GM12892 (cell line): ENCODE measurements around the gene YBX1. TPM values are rescaled to one million over a fixed set of nuclear protein-coding genes. Genes with fewer than 3 reads are reported as not detected.

Experiments used
- DNase-seq: peaks from one replicate; pipeline ENCODE4 v3.0.0; 2011; ENCODE audit not compliant: insufficient read length
- FAIRE-seq: peaks from 2 replicates; lab custom pipeline; 2011; peaks lifted over from hg19 to GRCh38; lab: Jason Lieb, UNC
- POLR2A ChIP-seq: IDR thresholded peaks from 2 replicates; pipeline ENCODE4 v1.6.1; 2011; ENCODE audit warnings: low read depth, low read length, control low read depth
- POLR2AphosphoS5 ChIP-seq: IDR thresholded peaks from 2 replicates; pipeline ENCODE4 v1.6.1; 2011; ENCODE audit warnings: low read depth, low read length, control low read depth
- TAF1 ChIP-seq: IDR thresholded peaks from 2 replicates; pipeline ENCODE4 v1.6.1; 2011; ENCODE audit warnings: low read depth, mild to moderate bottlenecking, control low read depth, low read length, borderline replicate concordance
- polyA plus RNA-seq: library from polyadenylated mRNA; unstranded; fragments of >200 nt; gene quantifications from one replicate; pipeline ENCODE4 v1.2.1, GENCODE V29; 2012; ENCODE audit warnings: missing spikeins, inconsistent platforms; ENCODE audit not compliant: missing spikeins

Gene YBX1
- polyA plus RNA-seq, result 1,144 TPM

DNA sequence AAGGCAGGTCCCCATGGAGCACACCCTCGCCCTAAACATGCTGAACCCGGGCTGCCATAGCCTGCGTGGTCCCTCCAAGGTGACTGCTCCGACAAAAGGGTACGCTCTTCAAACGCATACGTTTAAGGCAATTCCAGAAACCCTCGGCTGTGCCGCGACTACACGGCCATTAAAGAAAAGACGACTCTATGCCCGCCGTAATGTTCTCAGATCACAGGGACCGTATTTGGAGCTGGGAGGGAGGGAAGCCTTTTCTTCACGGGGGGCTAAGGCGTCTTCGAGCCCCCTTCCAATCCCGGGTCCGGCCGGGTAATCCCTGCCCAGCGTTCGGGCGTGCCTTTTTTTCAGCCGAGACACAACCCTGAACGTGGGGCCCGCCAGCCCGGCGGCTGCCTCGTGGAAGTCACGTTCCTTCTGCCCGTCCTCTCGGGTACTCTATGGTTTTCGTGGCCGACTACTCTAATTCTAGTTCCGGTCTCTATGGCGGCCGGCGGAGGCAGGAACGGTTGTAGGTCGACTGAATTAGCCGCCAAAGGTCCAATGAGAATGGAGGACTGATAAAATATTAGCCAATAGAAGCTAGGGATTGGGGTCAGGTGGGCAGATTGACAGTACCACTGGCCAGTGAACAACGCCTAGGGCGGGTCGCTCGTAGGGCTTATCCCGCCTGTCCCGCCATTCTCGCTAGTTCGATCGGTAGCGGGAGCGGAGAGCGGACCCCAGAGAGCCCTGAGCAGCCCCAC, at the start of gene YBX1:
TSS of gene YBX1 (plus strand) at position 678 of the 743 bp plus-strand sequence. CDS start 148 bp downstream, outside the sequence.
- TF ChIP-seq TAF1 (no peak; the same call in none of the 2 replicates), POLR2A (peak; percentile 85), POLR2AphosphoS5 (peak; percentile 84)
- FAIRE-seq (peak; percentile 89), DNase-seq (peak; percentile 84)

GRCh38 chr1:42639116-42639515, 43.1 kb upstream of the YBX1 start:
- FAIRE-seq (no peak), DNase-seq (no peak)
- TF ChIP-seq TAF1 (no peak), POLR2AphosphoS5 (no peak), POLR2A (no peak)

GRCh38 chr1:42646056-42646455, 36.2 kb upstream of the YBX1 start:
- DNase-seq, result no peak
- no peak for FAIRE-seq
- TF ChIP-seq POLR2A, result no peak
- TF ChIP-seq TAF1, result no peak
- TF ChIP-seq POLR2AphosphoS5, result no peak

DNA sequence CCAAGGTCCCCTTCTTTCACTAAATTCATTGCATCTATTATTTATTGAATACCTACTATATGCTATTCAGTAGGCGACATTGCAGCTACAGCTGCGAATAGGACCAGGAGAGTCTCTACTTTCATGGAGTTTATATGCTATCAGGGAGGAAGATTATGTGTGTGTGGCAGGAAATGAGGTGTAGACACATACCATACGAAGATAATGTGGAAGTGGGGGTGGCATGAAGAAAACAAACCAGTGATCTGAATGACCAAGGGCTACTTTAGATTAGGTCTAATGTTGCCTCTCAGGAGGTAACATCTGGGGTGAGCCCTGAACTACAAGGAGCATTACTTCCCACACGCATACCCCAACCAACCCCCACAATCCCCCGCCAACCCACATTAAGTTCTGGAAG, 25.0 kb upstream of the YBX1 start:
- TF ChIP-seq TAF1, result no peak
- TF ChIP-seq POLR2A, result no peak
- no peak for TF ChIP-seq POLR2AphosphoS5
- FAIRE-seq, result peak; percentile 30
- DNase-seq, result no peak

DNA sequence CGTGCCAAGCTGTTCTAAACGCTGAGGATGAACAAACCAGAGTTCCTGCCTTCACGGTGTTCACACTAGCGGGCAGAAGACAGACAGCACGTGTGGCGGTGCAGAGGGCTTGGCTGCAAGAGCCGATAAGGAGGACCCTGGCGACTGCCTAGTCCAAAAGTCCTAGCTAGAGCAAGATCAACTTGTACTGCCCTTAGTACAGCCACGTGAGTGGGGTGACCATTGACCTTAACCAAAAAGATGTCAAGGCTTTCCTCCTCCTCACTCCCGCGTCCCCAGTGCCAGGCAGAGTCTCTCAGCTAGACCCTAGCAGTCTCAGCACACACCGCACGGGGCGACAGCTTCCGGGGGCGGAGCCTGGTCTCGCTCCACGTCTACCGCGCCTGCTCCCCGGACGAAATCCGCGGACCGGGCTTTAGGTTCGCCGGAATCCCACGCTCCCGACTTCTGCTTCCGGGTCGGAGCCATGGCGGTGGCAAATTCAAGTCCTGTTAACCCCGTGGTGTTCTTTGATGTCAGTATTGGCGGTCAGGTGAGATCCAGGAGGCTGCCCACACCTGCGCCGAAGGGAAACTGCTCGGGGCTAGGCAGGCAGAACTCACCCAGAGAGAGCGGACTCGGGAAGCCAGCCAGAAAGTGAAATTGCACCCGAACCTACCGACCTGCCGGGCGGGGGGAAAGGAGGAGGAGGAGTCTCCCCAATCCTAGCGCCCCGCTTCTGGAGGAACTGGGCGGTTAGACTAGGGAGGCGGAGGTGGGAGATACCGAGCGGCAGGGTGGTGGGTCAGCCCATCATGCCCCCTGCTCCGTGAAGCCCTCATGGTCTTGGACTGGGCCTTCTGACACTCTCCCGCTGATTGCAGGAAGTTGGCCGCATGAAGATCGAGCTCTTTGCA, 24.0 kb upstream of the YBX1 start, which contains the start of gene PPIH:
TSS of gene PPIH (plus strand) at position 443 of the 896 bp plus-strand sequence. CDS start at position 467, 24 bp downstream.
- FAIRE-seq (peak; percentile 91), DNase-seq (peak; percentile 76)
- TF ChIP-seq TAF1 (peak; percentile 59; the same call in 1 of the 2 replicates), POLR2A (peak; percentile 96), POLR2AphosphoS5 (peak; percentile 93)

- DNase-seq (no peak), FAIRE-seq (no peak)
- TF ChIP-seq POLR2AphosphoS5, result no peak
- TF ChIP-seq POLR2A, result no peak
- no peak for TF ChIP-seq TAF1
These were observed 23.3 kb upstream of the YBX1 start for GRCh38 chr1:42658877-42659337.

- TF ChIP-seq POLR2AphosphoS5 (no peak), TAF1 (no peak), POLR2A (no peak)
- DNase-seq (no peak), FAIRE-seq (no peak)
These were observed 21.2 kb upstream of the YBX1 start for GRCh38 chr1:42660907-42661500.

GRCh38 chr1:42669936-42670335, 12.3 kb upstream of the YBX1 start:
- no peak for TF ChIP-seq POLR2AphosphoS5
- no peak for TF ChIP-seq TAF1
- no peak for TF ChIP-seq POLR2A
- no peak for FAIRE-seq

DNA sequence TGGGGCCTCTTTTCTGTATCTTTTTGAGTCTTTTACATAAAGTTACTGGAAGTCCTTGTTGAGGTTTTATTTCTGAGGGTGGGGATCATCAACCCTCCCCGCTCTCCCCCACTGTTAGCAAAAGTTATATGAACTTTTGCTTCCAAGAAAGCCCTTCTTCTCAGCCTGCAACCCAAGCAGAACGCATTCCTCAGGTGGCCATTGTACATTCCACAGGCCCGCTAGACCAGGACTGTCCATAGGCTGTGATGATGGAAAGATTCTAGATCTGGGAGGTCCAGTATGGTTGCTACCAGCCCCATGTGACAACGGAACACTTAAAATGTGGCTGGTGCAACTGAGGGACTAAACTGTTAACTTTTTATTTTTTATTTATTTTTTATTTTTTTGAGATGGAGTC, 11.8 kb upstream of the YBX1 start:
- FAIRE-seq (no peak), DNase-seq (no peak)
- no peak for TF ChIP-seq POLR2AphosphoS5
- TF ChIP-seq TAF1, result no peak
- TF ChIP-seq POLR2A, result no peak

More at GRCh38 chr1:42669936-42670335, 12.3 kb upstream of the YBX1 start:
- DNase-seq, result no peak

DNA sequence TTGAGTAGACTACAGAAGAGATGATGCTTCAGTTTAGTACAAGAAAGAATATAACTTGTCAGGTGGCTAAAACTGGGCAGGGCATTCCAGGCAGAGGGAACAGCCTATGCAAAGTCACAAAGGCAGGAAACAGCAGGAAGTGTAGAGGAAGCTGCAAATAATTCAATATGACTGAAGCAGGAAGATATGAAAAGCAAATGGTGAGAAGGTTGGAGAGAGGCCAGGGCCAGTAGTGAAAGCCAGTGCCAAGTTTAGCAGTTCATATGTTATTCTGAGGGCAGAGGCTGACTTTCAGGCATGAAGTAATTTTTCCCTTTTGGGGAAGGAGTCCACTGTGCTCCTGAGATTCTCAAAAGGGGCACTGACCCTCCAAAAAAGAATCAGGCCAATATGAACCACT, 8.0 kb upstream of the YBX1 start:
- FAIRE-seq (no peak), DNase-seq (no peak)
- TF ChIP-seq TAF1 (no peak), POLR2A (no peak)

- DNase-seq, result no peak
- no peak for FAIRE-seq
- TF ChIP-seq POLR2AphosphoS5 (no peak), TAF1 (no peak), POLR2A (no peak)
These were observed 7.5 kb upstream of the YBX1 start for GRCh38 chr1:42674682-42675081.
